DOHH2 (cell line): ENCODE data around the gene MED28.

ENCODE experiments used
- H3F3A ChIP-seq: fragments of 200-600 bp; sonication (generic), shearing (Covaris generic); 2 replicates; pipeline ENCODE4 v1.6.0; 2016; ENCODE audit warnings: antibody characterized with exemption, mild to moderate bottlenecking; ENCODE audit not compliant: control insufficient read depth, insufficient read depth
- H3K27ac ChIP-seq: fragments of 200-600 bp; sonication (generic); 2 replicates; pipeline ENCODE4 v1.5.1; 2014; ENCODE audit warnings: low read depth, mild to moderate bottlenecking, low read length, moderate library complexity
- H3K27me3 ChIP-seq: fragments of 200-600 bp; sonication (generic); 2 replicates; pipeline ENCODE4 v1.6.1; 2014; ENCODE audit warnings: mild to moderate bottlenecking, low read length, mixed read lengths; ENCODE audit not compliant: control insufficient read depth
- H3K36me3 ChIP-seq: fragments of 200-600 bp; sonication (generic); 2 replicates; pipeline ENCODE4 v1.6.1; 2014; ENCODE audit warnings: mild to moderate bottlenecking, low read length, moderate library complexity, mixed read lengths; ENCODE audit not compliant: control insufficient read depth
- H3K4me1 ChIP-seq: fragments of 200-600 bp; sonication (generic); 2 replicates; pipeline ENCODE4 v1.6.1; 2014; ENCODE audit warnings: mild to moderate bottlenecking, low read length, mixed read lengths; ENCODE audit not compliant: control insufficient read depth
- H3K4me2 ChIP-seq: fragments of 200-600 bp; sonication (generic); 2 replicates; pipeline ENCODE4 v1.6.0; 2014; ENCODE audit warnings: mild to moderate bottlenecking, low read length, moderate library complexity
- H3K4me3 ChIP-seq: fragments of 200-600 bp; sonication (generic); 2 replicates; pipeline ENCODE4 v1.5.1; 2014; ENCODE audit warnings: mild to moderate bottlenecking, low read length, mixed read lengths
- H3K79me2 ChIP-seq: fragments of 200-600 bp; sonication (generic); 2 replicates; pipeline ENCODE4 v1.6.1; 2014; ENCODE audit warnings: mild to moderate bottlenecking, low read length, mixed read lengths; ENCODE audit not compliant: control insufficient read depth
- H3K9me2 ChIP-seq: fragments of 200-600 bp; sonication (generic); replicated peaks from 2 replicates; pipeline ENCODE4 v1.6.1; 2014; ENCODE audit warnings: mild to moderate bottlenecking, low read length, mixed read lengths; ENCODE audit not compliant: control insufficient read depth
- H3K9me3 ChIP-seq: fragments of 200-600 bp; sonication (generic); 2 replicates; pipeline ENCODE4 v1.6.1; 2014; ENCODE audit warnings: antibody characterized with exemption, low read length, mixed read lengths; ENCODE audit not compliant: control insufficient read depth, insufficient read depth
- H4K20me1 ChIP-seq: fragments of 200-600 bp; sonication (generic); 2 replicates; pipeline ENCODE4 v1.6.0; 2014; ENCODE audit warnings: low read depth, mild to moderate bottlenecking, antibody characterized with exemption, low read length, moderate library complexity; ENCODE audit not compliant: control insufficient read depth, insufficient read depth
- EZH2phosphoT487 ChIP-seq: fragments of 200-600 bp; sonication (generic); IDR thresholded peaks from 2 replicates; pipeline ENCODE4 v1.6.1; 2017; ENCODE audit warnings: borderline replicate concordance, mild to moderate bottlenecking, antibody characterized with exemption, low read length, moderate library complexity, mixed read lengths
- TF ChIP-seq, protein P1 (sequence below): fragments of 200-600 bp; sonication (generic); IDR thresholded peaks from one replicate; pipeline ENCODE4 v1.5.1; 2014; ENCODE audit warnings: antibody characterized with exemption, mild to moderate bottlenecking, low read depth, low read length; ENCODE audit not compliant: poor library complexity, severe bottlenecking

MED28 gene

DNA sequence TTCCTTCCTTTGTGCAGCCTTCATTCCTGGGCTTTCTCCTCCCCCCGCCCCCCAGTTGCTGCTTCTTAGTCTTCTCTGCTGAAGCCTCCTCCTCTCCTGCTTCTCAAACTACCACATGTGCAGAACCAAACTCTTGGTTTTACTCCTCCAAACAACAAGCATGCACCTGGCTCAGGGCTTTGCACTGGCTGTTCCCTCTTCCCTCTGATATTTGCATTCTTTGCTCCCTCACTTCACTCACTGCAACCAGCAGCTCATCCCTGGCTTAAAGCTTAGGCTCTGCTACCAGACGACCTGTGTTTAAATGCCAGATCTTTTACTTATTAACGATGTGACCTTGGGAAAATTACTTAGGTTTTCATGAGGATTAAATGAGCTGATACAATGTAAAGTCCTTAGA lies 51.4 kb downstream of the MED28 start:
- H3K27ac ChIP-seq: no peak overlapping the region
- peaks cover 15% of the 10 kb centered on the region for H3F3A ChIP-seq
- TF ChIP-seq, protein P1, sequence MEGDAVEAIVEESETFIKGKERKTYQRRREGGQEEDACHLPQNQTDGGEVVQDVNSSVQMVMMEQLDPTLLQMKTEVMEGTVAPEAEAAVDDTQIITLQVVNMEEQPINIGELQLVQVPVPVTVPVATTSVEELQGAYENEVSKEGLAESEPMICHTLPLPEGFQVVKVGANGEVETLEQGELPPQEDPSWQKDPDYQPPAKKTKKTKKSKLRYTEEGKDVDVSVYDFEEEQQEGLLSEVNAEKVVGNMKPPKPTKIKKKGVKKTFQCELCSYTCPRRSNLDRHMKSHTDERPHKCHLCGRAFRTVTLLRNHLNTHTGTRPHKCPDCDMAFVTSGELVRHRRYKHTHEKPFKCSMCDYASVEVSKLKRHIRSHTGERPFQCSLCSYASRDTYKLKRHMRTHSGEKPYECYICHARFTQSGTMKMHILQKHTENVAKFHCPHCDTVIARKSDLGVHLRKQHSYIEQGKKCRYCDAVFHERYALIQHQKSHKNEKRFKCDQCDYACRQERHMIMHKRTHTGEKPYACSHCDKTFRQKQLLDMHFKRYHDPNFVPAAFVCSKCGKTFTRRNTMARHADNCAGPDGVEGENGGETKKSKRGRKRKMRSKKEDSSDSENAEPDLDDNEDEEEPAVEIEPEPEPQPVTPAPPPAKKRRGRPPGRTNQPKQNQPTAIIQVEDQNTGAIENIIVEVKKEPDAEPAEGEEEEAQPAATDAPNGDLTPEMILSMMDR: no peak
- TF ChIP-seq EZH2phosphoT487: no peak
- H3K9me2 ChIP-seq: no peaks in the 10 kb centered on the region
- no peak overlapping the region for H3K4me3 ChIP-seq
- no peaks in the 10 kb centered on the region for H4K20me1 ChIP-seq
- no peaks in the 10 kb centered on the region for H3K79me2 ChIP-seq
- peaks cover 11% of the 10 kb centered on the region for H3K27me3 ChIP-seq
- peak overlapping the region; percentile 78 for H3K4me2 ChIP-seq
- peaks cover 38% of the 10 kb centered on the region for H3K4me1 ChIP-seq
- H3K36me3 ChIP-seq: no peaks in the 10 kb centered on the region
- H3K9me3 ChIP-seq: no peaks in the 10 kb centered on the region

DNA sequence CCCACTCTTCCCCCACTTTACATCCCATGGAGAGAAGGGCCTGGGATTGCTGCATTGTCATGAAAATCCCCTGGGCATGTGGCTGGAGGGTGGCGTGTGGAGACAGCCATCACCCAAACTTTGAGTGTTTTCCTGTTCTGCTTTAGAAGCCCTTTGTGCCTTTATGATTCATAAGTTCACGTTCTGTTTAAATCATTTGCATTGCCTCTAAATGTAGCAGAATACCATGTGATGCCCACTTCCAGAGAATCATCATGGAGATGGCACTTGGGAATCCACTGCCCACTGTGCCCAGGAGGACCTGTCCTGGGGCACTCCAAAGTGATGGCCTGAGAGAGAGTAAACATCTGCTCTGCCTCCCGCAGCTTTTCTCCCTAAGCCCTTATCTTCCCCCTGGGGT lies 52.8 kb downstream of the MED28 start:
- Histone ChIP-seq H3K27ac (no peak overlapping the region), H3K4me3 (peak overlapping the region; percentile 37), H3K9me2 (no peaks in the 10 kb centered on the region), H3K4me1 (peaks cover 38% of the 10 kb centered on the region), H3F3A (peaks cover 15% of the 10 kb centered on the region), H3K36me3 (no peaks in the 10 kb centered on the region), H3K4me2 (peak overlapping the region; percentile 56), H3K79me2 (no peaks in the 10 kb centered on the region), H3K27me3 (peaks cover 19% of the 10 kb centered on the region), H4K20me1 (no peaks in the 10 kb centered on the region), H3K9me3 (no peaks in the 10 kb centered on the region)
- TF ChIP-seq, protein P1: no peak
- TF ChIP-seq EZH2phosphoT487: no peak

DNA sequence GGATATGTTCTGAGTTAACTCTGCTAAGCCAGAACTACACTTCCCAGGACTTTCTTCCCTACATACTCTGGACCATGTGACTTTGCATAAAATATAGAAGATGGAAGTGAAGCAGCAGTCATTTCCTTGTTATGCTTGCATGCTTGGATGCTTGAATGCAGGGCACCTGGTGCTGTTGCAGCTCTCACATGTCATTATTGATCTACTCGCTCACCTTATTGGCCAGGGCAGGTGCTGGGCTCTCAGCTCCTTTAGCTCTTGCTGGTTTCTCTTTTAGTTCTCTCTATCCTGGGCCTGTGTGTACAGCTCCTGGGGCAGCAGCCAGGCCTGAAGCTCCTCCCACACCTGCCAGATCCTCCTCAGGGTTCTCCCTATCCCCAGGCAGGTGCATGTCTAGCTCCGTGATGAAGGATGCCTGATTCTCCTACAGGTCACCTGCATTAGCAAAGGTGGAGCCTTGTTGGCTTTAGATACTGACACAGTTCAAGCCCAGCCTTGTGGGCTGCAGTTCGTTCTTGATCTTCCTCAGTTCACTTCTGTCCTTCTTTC lies 53.3 kb downstream of the MED28 start:
- H3K27ac ChIP-seq: no peak overlapping the region
- H3K36me3 ChIP-seq: no peaks in the 10 kb centered on the region
- H4K20me1 ChIP-seq: no peaks in the 10 kb centered on the region
- peak overlapping the region; percentile 37 for H3K4me3 ChIP-seq
- TF ChIP-seq, protein P1: no peak
- TF ChIP-seq EZH2phosphoT487: no peak
- H3K27me3 ChIP-seq: peaks cover 16% of the 10 kb centered on the region
- H3F3A ChIP-seq: peaks cover 15% of the 10 kb centered on the region
- peak overlapping the region; percentile 56 for H3K4me2 ChIP-seq
- no peaks in the 10 kb centered on the region for H3K9me3 ChIP-seq
- no peaks in the 10 kb centered on the region for H3K79me2 ChIP-seq
- H3K9me2 ChIP-seq: no peaks in the 10 kb centered on the region
- peaks cover 38% of the 10 kb centered on the region for H3K4me1 ChIP-seq
